Fibroblast of peridontal ligament (primary cell): ENCODE data around the gene RPS26.
"Not testable (repeated sequence)": the region's sequence is repeated elsewhere in the genome, so short reads cannot be mapped to it uniquely, and the experiment has no call there.

Experiments used
- DNase-seq: peaks from one replicate; pipeline ENCODE4 v3.0.0-alpha.2; 2010; ENCODE audit errors: extremely low read depth

RPS26 gene

GRCh38 chr12:56021889-56022497 is 19.7 kb upstream of the RPS26 start:
- peak; percentile 17 for DNase-seq

- no peak for DNase-seq
Observed at GRCh38 chr12:56028511-56029165, 13.1 kb upstream of the RPS26 start.

DNA sequence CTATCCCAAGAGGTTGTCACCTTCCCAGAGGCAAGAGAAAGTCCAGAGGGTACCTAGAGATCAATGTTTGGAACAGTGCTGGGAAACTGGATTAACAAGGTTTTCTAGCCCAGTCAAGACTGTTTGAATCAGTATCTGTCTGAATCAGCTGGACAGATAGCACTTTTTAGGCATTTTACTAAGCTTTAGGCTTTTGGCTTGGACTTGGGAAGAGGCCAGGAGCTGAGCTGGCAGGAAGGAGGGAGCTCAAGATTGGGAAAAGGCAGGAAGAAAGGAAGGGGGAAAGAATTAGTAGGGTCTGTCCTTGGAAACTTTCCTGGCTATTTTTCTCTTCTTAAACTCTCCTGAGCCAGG is 12.6 kb upstream of the RPS26 start:
- DNase-seq: peak; percentile 77

DNA sequence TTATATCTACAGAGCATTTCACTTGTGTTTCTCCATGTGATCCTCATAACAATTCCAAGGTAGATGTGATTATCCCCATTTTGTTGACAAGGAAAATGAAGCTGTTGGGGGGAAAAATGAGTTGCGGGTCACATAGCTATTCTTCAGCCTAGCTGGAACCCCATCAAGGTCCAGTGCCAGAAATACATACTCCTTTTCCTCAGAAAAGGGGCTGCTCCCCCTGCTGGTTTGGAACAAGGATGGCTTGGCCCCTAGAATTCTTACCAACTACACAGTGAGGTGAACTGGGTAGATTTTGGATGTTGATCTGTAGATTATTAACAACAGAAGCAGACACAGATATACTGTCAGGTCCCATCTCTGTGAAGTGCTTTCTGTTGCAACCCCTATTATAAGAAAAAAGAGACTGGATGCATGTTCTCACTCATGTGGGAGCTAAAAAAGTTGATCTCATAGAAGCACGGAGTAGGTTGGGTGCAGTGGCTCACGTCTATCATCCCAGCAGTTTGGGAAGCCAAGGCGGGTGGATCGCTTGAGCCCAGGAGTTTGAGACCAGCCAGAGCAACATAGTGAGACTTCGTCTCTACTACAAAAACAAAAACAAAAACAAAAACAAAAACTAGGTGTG is 11.9 kb upstream of the RPS26 start:
- peak; percentile 79 for DNase-seq

DNA sequence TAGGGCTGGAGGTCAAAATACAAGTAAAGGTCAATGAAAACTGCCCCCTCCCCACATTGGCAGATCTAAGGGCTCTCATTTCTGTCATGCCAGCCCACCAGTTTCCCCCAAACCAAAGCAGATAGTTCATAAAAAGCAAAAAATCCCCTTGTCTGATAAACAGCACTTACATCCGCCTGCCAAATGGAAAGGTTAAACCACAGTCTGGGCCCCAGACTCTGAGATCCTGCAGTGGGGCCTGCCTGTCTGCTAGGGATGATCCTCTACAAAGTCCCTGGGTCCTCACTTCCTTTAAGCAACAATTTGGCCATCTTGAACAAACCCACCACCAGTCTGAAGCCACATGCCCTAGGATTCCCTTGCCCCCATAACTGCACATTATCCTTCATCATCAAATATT is 9.7 kb upstream of the RPS26 start:
- DNase-seq: no peak

DNA sequence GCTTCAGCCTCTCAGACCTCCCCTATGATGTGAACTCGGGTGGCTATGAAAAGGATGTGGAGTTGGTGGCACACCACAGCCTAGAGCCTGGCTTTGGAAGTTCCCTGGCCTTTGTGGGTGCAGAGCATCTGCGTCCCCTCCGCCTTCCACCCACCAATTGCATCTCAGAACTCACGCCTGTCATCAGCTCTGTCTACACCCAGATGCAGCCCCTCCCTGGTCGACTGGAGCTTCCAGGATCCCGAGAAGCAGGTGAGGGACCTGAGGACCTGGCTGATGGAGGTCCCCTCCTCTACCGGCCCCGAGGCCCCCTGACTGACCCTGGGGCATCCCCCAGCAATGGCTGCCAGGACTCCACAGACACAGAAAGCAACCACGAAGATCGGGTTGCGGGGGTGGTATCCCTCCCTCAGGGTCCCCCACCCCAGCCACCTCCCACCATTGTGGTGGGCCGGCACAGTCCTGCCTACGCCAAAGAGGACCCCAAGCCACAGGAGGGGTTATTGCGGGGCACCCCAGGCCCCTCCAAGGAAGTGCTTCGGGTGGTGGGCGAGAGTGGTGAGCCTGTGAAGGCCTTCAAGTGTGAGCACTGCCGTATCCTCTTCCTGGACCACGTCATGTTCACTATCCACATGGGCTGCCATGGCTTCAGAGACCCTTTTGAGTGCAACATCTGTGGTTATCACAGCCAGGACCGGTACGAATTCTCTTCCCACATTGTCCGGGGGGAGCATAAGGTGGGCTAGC is 7.0 kb upstream of the RPS26 start:
- no peak for DNase-seq

GRCh38 chr12:56037161-56037560 is 4.6 kb upstream of the RPS26 start:
- no peak for DNase-seq

DNA sequence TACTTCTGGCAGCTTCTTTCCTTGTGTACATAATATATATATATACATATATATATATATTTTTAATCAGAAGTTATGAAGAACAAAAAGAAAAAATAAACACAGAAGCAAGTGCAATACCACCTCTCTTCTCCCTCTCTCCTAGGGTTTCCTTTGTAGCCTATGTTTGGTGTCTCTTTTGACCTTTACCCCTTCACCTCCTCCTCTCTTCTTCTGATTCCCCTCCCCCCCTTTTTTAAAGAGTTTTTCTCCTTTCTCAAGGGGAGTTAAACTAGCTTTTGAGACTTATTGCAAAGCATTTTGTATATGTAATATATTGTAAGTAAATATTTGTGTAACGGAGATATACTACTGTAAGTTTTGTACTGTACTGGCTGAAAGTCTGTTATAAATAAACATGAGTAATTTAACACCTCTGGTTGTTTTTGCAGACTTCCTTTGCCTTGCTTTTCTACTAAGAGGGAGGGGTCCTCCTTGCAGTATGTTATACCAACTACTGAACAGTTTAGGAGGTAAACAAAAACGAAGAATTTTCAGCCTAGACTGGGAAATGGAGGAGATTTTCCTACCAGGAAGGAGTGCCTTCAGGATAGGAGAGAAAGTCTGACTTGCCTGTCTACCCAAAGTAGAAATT is 3.6 kb upstream of the RPS26 start:
- no peak for DNase-seq

- no peak for DNase-seq
Observed at GRCh38 chr12:56040151-56040550, 1.6 kb upstream of the RPS26 start.

- DNase-seq: no peak
Observed at GRCh38 chr12:56040963-56041551, 661 bp upstream of the RPS26 start.

- DNase-seq: not testable (repeated sequence)
Observed at GRCh38 chr12:56042430-56042813, 704 bp downstream of the RPS26 start.

DNA sequence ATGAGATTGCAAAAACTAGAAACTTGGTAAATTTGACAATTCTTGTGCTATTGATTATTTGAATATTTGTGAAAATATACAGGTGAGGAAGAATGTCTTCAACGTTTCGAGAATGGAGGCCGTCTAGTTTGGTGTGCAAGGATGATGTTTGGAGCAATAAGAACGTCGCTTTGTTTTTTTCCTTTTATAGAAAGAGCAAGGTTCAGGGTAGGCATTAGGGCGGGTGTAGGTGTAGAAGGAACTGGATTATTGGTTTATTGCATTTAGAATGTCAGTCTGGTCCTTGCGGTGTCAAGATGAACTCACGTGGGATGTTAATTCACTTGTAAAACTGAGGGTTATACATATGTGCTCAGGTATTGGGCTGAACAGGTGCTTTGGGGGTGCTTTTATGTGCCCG is 1.1 kb downstream of the RPS26 start:
- DNase-seq: no peak

- DNase-seq: no peak
Observed at GRCh38 chr12:56046027-56046780, 4.5 kb downstream of the RPS26 start.

DNA sequence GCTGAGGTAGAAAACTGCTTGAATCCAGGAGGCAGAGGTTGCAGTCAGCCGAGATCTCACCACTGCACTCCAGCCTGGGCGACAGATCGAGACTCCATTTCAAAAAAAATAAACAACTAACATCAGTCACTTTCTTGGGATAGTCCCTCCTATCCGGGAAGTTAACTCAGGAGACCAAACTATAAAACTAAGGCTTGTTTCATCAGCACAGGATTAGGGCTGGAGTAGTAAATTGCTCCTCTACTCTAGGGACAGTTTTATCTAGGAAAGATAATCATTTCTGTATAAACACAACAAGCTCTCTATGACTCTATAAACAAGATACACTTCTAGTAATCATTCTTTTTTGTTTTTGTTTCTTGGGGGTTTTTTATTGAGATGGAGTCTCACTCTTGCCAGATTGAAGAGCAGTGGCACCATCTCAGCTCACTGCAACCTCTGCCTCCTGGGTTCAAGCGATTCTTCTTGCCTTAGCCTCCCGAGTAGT is 11.7 kb downstream of the RPS26 start:
- DNase-seq: peak; percentile 11

DNA sequence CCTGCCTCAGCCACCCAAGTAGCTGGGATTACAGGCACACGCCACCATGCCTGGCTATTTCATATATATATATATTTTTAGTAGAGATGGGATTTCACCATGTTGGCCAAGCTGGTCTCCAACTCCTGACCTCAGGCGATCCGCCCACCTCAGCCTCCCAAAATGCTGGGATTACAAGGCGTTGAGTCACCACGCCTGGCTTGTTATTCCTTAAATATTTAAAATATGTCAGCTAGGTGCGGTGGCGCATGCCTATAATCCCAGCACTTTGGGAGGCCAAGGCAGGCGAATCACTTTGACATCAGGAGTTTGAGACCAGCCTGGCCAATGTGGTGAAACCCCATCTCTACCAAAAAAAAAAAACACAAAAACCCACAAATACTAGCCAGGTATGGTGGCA is 18.2 kb downstream of the RPS26 start:
- peak; percentile 44 for DNase-seq

- DNase-seq: no peak
Observed at GRCh38 chr12:56061982-56062381, 20.3 kb downstream of the RPS26 start.

DNA sequence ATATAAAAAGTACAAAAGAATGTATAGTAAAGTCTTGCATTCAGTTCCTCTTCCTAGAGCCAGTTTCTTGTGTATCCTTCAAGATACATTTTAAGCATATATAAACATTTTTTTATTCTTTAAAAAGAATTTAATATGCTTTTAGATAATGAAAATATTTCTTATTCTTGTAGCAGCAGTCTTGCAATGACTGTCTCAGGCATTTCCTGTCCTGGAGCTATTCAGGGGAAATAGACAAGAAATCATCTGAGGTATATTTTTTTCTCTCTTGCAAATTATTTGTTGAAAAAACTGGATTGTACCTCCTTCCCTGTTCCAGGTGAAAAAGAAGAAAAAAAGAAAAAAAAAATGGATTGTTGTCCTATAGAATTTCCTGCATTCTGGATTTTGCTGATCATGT is 21.3 kb downstream of the RPS26 start:
- DNase-seq: no peak

DNA sequence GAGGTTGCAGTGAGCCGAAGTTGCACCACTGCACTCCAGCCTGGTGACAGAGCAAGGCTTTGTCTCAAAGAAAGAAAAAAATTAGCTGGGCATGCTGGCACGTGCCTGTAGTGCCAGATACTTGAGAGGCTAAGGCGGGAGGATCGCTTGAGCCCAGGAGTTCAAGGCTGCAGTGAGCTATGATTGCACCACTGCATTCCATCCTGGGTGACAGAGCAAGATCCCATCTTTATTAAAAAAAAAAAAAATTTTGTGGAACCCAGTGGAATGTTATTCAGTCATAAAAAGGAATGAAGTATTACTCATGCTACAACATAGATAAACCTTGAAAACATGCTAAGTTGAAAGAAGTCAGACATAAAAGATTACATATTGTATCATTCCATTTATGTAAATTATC is 29.9 kb downstream of the RPS26 start:
- DNase-seq: peak; percentile 26

GRCh38 chr12:56074396-56074795 is 32.7 kb downstream of the RPS26 start:
- no peak for DNase-seq

DNA sequence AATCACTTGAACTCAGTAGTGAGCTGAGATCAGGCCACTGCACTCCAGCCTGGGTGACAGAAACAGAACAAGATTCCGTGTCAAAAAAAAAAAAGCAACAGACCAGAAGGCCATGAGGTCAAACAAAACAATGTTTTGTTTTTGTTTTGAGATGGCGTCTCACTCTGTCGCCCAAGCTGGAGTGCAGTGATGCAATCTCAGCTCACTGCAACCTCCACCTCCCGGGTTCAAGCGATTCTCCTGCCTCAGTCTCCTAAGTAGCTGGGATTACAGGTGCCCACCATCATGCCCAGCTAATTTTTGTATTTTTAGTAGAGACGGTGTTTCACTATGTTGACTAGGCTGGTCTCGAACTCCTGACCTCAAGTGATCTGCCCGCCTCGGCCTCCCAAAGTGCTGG is 36.2 kb downstream of the RPS26 start:
- DNase-seq: not testable (repeated sequence)

DNA sequence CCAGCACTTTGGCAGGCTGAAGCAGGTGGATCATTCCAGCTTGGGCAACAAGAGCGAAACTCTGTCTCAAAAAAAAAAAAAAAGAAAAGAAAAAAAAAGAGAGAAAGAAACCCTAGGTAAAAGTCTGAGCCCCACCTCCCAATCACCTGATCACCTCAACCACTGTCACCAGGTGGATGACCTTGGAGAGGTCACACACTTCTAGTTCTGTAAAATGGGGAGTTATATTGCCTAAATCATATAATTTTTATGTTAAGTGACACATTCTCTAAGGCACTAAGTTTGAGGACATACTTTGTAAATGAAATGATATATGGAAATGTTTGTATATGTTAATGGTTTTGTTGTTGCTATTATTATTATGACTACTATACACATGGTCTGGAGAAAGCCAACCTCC is 36.7 kb downstream of the RPS26 start:
- DNase-seq: no peak
